Fibroblast of pulmonary artery (primary cell): ENCODE measurements around the gene PACSIN1.

Experiments
- DNase-seq: peaks from one replicate; pipeline ENCODE4 v3.0.0-alpha.2; 2010; ENCODE audit warnings: low read depth
- H3K4me3 ChIP-seq: replicated peaks from 2 replicates; pipeline ENCODE4 v1.5.1; 2011; ENCODE audit warnings: low read depth, mild to moderate bottlenecking, control low read depth, low read length, moderate library complexity
- TF ChIP-seq, protein P1 (sequence below): IDR thresholded peaks from 2 replicates; pipeline ENCODE4 v1.5.1; 2011; ENCODE audit warnings: mild to moderate bottlenecking, control low read depth, low read length, inconsistent platforms; ENCODE audit errors: missing control alignments

The PACSIN1 gene

DNA sequence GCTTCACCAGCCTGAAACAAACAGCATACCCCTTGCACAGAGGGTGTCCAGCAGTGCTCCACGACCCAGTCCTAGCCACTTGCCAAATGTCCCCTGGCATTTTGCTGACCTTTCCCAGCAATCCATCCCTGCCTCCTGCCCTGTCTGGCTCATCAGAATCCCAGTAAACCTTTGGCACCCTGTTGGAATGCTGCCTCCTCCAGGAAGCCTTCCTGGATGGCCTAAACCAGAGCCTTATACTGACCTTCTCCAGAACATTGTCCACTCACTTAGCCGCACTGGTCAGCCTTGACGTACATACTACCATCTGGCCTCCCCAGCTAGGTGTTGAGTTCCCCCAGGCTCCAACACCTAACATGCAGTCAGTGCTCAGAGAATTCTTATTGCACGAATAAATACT is 2.0 kb upstream of the PACSIN1 start:
- DNase-seq = no peak
- no peak overlapping the region for H3K4me3 ChIP-seq
- TF ChIP-seq, protein P1, sequence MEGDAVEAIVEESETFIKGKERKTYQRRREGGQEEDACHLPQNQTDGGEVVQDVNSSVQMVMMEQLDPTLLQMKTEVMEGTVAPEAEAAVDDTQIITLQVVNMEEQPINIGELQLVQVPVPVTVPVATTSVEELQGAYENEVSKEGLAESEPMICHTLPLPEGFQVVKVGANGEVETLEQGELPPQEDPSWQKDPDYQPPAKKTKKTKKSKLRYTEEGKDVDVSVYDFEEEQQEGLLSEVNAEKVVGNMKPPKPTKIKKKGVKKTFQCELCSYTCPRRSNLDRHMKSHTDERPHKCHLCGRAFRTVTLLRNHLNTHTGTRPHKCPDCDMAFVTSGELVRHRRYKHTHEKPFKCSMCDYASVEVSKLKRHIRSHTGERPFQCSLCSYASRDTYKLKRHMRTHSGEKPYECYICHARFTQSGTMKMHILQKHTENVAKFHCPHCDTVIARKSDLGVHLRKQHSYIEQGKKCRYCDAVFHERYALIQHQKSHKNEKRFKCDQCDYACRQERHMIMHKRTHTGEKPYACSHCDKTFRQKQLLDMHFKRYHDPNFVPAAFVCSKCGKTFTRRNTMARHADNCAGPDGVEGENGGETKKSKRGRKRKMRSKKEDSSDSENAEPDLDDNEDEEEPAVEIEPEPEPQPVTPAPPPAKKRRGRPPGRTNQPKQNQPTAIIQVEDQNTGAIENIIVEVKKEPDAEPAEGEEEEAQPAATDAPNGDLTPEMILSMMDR = no peak

DNA sequence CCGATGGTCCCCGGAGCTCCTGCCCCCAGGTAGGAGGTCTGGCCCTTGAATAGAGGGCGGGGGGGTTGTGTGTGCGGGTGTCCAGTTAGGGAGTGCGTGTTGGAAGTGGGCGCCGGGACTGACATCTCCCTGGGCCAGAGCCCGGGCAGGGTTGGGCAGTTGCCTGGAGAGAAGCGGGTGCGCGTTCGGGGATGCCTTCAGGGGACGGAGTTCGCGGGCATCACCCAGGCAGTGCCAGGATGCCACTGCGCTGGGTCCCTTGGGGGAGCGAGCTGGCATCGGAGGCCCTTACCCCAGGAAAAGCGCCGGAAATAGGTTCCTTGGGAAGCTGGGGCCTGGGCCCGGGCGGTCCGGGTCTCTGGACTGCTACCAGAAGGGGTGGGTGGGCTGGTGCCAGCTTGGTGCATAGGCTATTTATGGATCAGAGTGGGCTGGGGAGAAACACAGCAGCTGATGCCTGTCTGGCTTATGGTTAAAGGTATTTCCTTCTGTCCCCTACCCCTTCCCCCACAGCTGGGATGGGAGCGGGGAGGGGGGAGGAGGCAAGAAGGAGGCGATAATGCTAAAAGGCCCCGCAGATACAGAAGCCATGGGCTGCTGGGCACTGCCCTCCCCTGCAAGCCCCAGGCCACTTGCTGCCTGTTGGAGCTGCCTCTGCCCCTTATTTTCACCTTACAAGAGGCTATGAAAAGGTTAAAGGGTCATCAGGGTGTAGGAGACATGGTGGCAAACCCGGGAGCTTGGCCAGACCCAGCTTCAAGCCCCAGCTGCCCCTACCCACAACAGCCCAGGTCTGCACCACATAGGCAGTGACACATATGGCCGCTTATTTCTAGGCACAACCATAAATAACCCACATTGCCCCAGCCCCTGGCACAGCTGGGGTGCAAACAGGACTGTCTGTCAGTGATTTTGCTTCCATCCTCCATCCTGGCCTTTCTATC is 638 bp downstream of the PACSIN1 start:
- no peak overlapping the region for H3K4me3 ChIP-seq
- no peak for DNase-seq
- TF ChIP-seq, protein P1 = no peak

DNA sequence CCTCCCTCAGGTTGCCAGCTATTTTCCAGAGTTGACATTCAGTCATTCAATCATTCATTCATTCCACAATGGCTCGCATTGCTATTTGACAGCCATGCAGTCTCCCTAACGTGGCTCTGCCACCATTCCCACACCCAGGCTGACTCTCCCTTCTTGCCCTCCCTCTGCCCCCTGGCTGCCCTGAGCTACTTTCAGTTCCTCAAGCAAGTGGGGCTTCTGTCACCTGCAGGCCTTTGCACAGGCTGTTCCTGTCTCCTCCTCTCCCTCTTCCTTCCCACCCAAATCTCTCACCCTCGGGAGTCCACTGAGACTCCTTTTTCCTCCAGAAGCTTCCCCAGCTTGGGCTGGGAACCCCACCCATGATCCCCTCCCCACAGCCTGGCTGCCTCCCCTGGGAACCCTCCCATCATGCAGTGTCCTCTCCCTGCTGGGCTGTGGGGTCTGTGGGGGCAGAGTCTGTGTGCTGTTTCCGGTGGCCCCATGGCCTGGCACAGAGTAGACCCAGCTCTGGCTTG is 2.6 kb downstream of the PACSIN1 start:
- TF ChIP-seq, protein P1 = no peak
- DNase-seq = no peak
- H3K4me3 ChIP-seq = no peak overlapping the region

DNA sequence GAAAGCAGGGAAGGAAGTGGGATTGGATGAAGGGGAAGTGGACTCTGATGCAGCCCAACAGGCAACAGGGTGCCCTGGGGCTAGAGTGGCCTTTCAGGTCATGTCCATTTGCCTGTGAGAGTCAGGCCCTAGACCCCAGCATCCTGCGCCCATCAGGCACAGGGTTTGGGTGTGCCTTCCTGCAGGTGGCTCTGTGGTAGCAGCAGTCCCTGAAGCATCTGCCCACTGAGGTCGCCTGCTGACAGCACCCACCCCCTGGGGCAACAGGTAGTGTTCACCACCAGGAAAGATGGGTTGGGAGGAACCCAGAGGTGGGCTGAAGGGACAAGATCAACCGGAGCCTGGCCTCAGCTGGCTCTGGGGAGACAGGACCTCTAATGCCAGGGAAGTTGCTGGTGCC is 3.6 kb downstream of the PACSIN1 start:
- TF ChIP-seq, protein P1 = no peak
- DNase-seq = no peak
- no peak overlapping the region for H3K4me3 ChIP-seq

DNA sequence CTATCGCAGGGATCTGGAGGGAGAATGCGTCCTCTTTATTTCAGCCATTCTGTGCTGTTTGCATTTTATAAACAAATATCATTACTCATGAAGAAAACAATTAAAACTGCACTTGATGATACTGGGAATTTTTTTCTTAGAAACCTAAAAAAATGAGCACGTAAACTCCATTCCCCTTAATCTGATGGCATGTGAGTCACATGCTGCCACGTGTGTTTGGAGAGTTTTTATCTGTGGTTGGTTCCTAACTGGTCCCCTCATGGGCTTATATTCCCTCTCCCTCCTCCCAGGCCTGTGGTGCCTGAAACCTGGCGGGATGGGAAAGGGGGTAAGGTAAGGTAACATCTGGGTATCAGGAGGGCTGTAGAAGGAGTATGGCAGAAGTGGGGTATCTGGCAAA is 6.5 kb downstream of the PACSIN1 start:
- TF ChIP-seq, protein P1 = no peak
- DNase-seq = no peak
- H3K4me3 ChIP-seq = no peak overlapping the region

DNA sequence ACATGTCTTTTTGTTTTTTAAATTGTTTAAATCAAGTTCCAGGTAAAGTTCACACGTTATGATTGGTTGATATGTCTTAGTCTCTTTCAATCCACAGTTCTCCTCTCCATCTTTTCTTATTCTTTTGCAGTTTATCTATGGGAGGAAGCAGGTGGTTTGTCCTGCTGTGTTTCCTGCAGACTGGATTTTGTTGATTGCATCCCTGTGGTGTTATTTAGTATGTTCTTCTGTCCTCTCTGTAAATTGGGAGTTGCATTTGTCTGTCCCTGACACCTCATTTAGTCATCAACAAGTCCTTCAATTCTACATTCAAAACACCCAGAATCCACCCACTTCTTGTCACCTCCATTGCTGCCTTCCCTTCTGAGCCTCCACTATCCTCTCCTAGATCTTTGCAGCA is 8.1 kb downstream of the PACSIN1 start:
- TF ChIP-seq, protein P1 = no peak
- DNase-seq = no peak
- no peak overlapping the region for H3K4me3 ChIP-seq
